ENCODE data around the gene SAFB2. TPM values are rescaled to one million over a fixed set of nuclear protein-coding genes. Genes with fewer than 3 reads are reported as not detected.

Gene SAFB2
- total and polyA plus RNA-seq, 2 donors (not counting 3 experiments of a cell fraction or from before 2014, with no cell fraction given) = 24.6 to 85.9 TPM

GRCh38 chr19:5559804-5560133, 62.8 kb downstream of the SAFB2 start:
- H3K9ac ChIP-seq (replicated peaks; ENCODE audit: extremely low read depth, insufficient read depth, low read length) = no peak overlapping the region
- no peak overlapping the region for H2AFZ ChIP-seq (ENCODE audit: low read depth, low read length)
- no peaks in the 10 kb centered on the region for H4K20me1 ChIP-seq (replicated peaks; ENCODE audit: control insufficient read depth, extremely low read depth, insufficient read depth, low read length)
- no peaks in the 10 kb centered on the region for H3K9me3 ChIP-seq (replicated peaks; ENCODE audit: control insufficient read depth, insufficient read depth, low read length)
- TF ChIP-seq EZH2 (IDR thresholded peaks at IDR 0.05; ENCODE audit: borderline replicate concordance, low read depth, low read length, severe bottlenecking) (no peak), JUN (IDR thresholded peaks at IDR 0.05; ENCODE audit: borderline replicate concordance, insufficient read depth, insufficient read length, low read depth) (no peak), GATA2 (IDR thresholded peaks at IDR 0.05; ENCODE audit: insufficient read depth, insufficient read length, low read depth, low read length) (no peak), MYC (IDR thresholded peaks at IDR 0.05; ENCODE audit: low read depth, low read length) (no peak), POLR2AphosphoS5 (IDR thresholded peaks at IDR 0.05; ENCODE audit: insufficient read depth, low read depth, low read length) (no peak), POLR2A (IDR thresholded peaks at IDR 0.05; ENCODE audit: low read depth, low read length) (no peak), FOS (IDR thresholded peaks at IDR 0.05; ENCODE audit: borderline replicate concordance, insufficient read depth, low read length) (no peak), MAX (IDR thresholded peaks at IDR 0.05; ENCODE audit: insufficient read depth, insufficient read length) (no peak), CTCF (IDR thresholded peaks at IDR 0.05; ENCODE audit: extremely low read depth in 1 of 2, insufficient read depth in 1 of 2, low read depth in 1 of 2, low read length in 2 of 2) (no peak)
- no peaks in the 10 kb centered on the region for H3K9me1 ChIP-seq (replicated peaks; ENCODE audit: control insufficient read depth, extremely low read depth, insufficient read depth, low read length)
- H3K79me2 ChIP-seq (ENCODE audit: control insufficient read depth, insufficient read depth, low read length) = no peaks in the 10 kb centered on the region
- DNase-seq (ENCODE audit: low read depth, low spot score) = no peak
- ChIA-PET POLR2A (no interaction called here), CTCF (interaction anchor here (0.6 to 0.7 kb wide), 2 partner anchors 14 to 267 kb away, joined by 4 read pairs; no protein-coding TSS in a partner anchor)
- no TSS peak for BruUV-seq (replicated peaks)
- H3K4me1 ChIP-seq (ENCODE audit: control insufficient read depth, extremely low read depth, insufficient read depth, low read length) = no peaks in the 10 kb centered on the region
- H3K27me3 ChIP-seq (ENCODE audit: control insufficient read depth in 2 of 2, insufficient read depth in 2 of 2, low read length in 2 of 2) = no peaks in the 10 kb centered on the region
- no peak overlapping the region for H3K27ac ChIP-seq (ENCODE audit: insufficient read depth, low read depth, low read length)
- dilution Hi-C loops (cut with MboI; ENCODE audit: extremely low pct_ligation_motif_present, low sequenced_read_pairs) (no loop called here), intact Hi-C loops (cut with micrococcal nuclease) (no loop called here)
- FAIRE-seq = no peak
- H3K36me3 ChIP-seq (ENCODE audit: control insufficient read depth in 2 of 2, extremely low read depth in 1 of 2, insufficient read depth in 2 of 2, low read length in 2 of 2) = no peaks in the 10 kb centered on the region
- no peak overlapping the region for H3K4me2 ChIP-seq (ENCODE audit: insufficient read depth, low read length)
- no peak overlapping the region for H3K4me3 ChIP-seq (replicated peaks in 1 of 3; ENCODE audit: insufficient read depth in 1 of 3, low read depth in 1 of 3, low read length in 3 of 3)

Data from endothelial cell of umbilical vein (primary cell).